Testis (tissue), 2 donors: ENCODE results near the gene LCLAT1.

Experiments
- CTCF ChIP-seq, 3 experiments: fragments of 450-650 bp in 2 of 3; fragments of 200-600 bp in 1 of 3; sonication (generic) in 1 of 3; IDR thresholded peaks; one replicate each; pipeline ENCODE4 v1.5.1; 2016 to 2019; ENCODE audit warnings: antibody characterized with exemption in 3 of 3, mild to moderate bottlenecking in 2 of 3, moderate library complexity in 1 of 3
- POLR2A ChIP-seq: fragments of 450-650 bp; IDR thresholded peaks from one replicate; pipeline ENCODE4 v1.6.1; 2017; ENCODE audit warnings: antibody characterized with exemption, mild to moderate bottlenecking, moderate library complexity

DNA sequence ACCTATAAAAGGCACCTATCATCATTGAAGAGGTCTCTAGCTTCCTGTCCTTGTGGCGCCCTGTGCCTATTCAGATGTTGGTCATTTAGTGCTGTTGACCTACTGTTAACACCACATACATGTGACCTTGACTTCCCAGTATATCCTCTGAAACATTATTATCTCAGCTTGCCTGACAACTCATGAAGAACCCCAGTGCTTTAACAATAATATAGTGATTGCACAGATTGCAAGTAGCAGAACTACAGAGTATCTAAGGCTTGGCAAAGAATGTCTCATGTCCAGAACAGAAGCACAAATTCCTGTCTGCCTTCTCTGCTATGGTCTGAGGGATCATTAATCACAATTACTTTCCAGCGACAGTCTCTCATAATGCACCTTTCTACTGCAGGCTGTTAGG is 165.3 kb downstream of the LCLAT1 start:
- TF ChIP-seq CTCF (IDR thresholded peaks at IDR 0.05), result no peak
- no peak for TF ChIP-seq POLR2A
